ENCODE results near the gene MIER3. TPM values are rescaled to one million over a fixed set of nuclear protein-coding genes. Genes with fewer than 3 reads are reported as not detected.

Gene MIER3
- total RNA-seq, 1 donor from 2014 or later = 10.2 TPM

DNA sequence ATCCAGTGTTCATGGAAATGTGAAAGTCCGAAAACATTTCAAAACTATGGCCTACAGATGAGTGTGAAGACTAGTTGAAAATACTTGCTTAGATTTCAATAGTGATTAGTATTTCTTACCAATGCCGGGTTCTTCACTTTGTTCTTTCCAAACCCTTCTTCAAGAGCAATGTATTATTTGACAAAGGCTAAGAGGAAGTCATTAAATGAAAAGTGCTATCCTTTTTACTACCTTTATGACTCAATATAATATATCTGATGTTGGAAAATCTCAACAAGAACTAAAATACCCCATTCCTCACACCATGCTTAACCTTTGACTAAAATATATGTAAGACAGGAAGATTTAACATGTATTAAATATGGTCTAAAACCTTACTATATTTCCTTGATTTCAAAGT is 6.7 kb upstream of the MIER3 start:
- no peak for ATAC-seq

DNA sequence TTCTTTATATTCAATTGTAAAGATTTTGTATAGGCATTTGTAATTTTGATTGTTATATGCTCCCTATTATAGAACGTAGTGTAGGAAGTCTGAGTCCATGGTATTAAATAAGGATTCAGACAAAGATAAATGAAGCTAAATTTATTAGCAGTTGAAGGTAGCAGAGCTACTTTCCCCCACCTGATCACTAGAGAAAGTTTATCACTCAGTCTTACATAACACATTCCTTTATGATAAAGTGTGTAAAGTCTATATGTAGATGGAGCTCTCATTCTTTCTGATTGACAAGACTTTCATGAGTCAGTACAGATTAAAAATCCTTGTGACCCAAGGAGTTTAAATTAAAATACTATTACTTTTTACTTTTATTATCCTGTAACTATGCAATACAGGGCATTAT is 2.3 kb upstream of the MIER3 start:
- no peak for ATAC-seq

DNA sequence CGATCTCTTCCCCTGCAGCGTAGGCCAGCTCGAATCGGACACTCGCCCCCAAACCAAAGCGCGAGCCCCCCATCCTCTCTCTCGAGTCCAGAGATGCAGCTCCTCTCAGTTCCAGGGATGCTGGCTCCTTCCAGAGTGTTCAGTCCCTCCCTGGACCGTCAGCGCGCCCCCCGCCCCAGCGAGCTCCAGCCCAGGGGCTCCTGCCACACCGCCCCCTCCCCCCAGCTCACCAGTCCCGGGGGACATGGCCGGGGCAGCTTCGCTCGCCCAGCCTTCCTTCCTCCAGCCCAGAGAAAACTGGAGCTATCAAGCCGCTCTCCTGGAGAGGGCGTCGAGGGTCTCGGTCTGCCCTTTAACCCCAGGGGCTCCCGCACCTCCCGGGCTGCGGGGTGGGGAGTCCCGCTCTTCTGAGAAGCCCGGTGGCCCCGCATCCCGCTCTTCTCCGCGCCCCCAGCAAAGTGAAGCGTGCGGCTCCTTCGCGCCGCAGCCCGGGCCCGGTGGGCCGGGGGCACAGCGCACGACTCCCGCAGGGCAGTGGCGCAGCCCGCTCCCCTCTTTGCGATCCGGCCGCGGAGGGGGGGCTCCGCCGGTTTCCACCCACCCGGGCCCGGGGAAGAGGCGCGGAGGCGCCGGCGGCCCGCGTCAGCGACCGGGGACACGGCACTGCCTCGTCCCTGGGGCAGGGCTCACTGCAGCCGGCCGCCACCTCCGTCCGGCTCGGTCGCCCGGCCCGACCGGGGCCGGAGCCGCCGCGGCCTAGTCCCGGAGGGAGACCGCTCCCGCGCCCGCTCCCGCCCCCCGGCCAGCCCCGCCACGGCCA is 587 bp downstream of the MIER3 start:
- peak; percentile 61 for ATAC-seq

DNA sequence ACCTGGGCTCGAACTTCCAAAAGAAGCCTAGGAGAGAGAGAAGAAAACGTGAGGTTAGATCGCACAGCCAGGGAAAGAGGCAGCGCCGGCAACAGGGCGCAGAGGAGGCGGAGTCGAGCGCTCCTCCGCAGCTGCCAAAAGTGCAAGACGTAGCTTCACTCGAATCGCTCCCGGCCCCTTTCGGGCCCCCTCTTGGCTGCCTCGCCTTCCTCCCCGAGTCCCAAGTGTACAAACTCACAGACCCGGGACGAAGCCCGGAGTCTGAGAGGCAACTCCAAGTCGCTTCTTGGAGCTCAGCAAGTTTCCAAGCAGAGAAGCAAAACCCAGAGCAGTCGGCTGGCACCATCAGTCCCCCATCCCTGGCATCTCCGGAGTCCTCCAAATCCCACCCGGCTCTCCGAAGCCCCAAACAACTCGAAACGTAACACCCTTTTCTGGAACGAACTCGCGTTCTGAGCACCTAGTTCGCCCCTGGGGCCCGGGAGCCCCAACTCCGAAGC is 1.2 kb downstream of the MIER3 start:
- ATAC-seq = peak; percentile 65

DNA sequence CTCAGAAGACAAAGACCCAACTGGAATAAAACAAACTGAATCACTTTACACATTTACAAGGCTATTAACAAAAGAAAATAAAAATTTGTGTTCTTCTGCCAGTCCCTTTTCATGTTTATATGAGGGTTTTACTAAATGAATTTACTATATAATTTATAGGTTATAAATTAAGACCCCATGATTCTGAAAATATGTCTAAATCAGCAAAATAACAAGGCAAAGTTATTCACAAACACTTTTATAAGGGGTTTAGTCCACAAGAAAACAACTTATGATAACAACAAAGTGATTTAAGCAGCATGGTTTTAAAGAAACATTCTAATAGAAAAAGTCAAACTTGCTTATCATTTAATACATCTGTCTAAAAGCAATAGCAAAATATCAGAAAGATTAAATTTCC is 4.9 kb downstream of the MIER3 start:
- no peak for ATAC-seq

DNA sequence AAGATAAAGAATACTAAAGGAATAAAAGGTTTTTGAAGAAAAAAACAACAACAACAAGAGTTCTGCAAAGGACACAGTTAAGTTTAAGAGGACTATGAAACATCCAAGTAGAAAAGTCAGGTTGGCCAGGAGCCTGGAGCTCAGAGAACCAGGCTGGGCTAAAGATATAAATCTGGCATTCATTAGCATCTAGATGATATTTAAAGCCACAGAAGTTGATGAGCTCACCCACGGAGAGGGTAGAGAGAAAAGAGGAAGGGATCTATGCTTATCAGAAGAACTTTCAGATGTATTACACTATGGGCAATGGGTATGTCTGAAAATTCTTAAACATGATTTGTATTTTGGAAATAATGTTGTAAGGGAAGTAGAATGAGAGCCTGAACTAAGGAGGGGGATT is 9.9 kb downstream of the MIER3 start:
- ATAC-seq = no peak

DNA sequence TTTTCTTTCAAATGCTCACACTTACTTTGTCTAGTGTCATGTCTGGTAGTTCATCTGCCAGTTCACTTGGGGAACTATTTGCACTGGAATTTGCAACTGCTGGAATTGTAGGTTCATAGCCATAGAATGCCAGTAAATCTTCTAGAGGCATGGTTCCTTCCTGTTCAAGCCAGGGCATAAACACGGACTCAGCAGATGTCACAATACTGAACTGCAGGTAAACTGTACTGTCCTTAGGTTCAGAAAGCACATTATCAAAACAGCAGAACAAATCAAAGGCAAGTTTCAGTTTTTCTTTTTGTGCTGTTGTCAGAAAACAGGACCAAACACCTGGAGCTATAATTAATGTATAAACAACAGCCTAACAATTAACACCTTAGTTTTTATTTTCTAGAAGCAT is 13.1 kb downstream of the MIER3 start:
- ATAC-seq = no peak

DNA sequence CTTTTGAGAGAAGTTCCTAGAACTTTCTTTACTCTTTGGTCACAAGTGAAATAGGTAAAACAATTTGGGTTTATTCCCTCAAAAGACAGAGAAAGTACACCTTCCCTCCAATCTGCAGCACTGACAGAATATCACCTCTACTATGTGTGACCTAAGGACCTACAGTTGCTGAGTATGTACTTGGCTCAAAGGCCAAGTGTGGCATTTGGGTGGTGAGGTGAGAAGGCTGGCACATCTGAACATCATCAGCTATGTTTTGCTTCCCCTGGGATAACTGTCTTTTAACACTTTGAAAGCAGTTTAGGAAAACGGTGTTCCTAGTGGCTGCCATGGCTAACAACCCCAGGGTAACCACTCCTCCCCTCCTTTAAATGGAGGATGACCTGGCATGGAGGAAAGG is 17.6 kb downstream of the MIER3 start:
- ATAC-seq = no peak

DNA sequence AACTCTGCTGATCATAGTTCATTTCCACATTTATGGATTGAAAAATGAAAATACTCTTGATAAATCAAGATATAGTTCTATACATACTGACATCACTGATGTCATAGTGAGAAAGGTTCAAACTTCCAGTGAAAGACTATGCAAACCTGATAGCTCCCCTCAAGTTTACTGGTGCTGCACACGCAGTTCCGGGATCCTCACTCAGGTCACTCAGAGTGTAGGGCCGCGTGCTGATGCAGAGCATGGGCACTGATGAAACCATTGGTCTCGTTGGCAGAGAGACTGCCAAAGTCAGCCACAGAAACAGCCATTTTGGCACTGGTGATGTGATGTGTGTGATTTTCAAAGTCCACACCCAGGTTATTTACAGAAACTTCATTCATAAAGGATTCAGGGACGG is 29.0 kb downstream of the MIER3 start:
- ATAC-seq = no peak

DNA sequence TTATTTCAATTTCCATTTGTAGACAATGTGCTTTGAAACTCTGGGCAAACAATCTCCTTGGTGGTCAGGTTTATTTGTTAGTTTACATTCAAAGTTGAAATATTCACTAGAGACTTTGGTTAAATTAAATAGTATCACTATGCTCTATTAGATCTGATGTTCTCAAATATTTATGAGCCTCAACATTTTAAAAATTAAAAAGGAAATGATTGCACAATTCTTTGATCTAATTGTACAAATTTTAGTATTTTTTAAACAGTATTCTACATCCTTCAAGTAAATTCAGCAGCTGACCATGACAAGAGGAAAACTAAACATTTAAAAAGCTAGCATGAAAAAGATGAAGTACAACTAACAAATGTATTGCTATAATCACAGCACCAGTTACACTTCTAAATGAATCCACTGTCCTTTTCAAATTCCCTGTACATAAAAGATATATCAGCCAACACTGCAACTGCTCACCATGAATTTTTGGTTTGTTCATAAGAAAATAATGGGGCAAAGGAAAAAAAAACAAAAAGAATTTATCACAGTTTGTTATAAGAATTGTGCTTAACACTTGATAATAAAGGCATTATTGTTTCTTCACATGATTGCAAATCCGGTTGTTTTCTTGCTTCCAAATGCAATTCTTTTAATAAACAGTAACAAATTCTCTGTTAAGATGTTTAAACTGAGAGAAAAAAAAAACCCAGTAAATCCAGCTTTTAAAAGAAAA is 31.8 kb downstream of the MIER3 start:
- no peak for ATAC-seq

DNA sequence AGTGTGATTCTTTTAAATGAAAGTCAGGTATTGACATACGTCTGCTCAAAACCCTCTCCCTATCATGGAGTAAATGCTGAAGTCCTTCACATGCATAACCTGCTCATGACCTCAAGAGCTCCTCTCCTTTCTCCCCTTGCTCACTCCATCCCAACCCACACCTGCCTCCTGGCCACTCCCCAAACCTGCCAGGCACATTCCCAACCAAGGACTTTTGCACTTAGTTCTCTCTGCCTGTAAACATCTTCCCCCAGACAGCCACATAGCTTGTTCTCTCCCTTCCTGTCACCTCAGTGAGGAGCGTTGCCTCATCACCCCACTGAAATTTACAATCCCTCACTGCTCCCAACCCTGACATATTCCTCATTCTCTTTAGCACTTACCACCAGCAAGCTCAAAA is 33.9 kb downstream of the MIER3 start:
- ATAC-seq = no peak

DNA sequence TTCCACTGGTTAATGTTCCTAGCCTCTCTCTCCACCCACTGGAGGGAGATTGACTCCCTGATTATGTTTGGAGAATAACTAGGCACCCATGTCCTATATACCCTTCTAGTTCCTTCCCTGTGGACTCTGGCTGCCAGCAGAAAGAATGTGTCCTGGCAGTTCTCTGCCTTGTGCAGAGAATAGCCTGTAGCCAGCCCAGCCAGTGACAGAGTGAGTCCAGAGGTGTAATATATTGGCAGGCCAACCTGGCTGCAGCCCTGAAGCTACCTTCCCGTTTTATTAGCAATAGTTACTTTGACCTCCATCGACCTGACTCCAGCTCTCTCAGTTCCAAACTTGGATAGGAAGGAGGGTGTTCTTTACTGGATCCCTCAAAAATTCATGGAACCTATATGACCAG is 34.4 kb downstream of the MIER3 start:
- no peak for ATAC-seq

DNA sequence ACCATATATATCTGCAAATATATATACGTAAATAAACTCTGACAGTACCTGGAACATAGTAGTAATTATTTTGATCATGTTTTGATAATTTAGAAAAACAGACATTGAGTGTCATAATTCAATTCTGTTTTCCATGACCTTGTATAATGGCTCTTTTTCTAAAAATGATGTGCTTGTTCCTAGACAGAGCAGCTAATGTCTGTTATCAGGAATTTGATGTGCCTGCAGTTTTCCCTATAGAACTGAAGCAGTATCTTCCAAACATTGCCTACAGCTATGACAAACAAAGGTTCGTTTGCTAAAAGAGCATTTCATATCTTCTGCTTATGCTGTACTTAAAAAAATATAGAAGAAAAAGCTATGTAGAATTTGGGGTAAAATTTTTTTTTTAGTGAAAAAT is 37.2 kb downstream of the MIER3 start:
- no peak for ATAC-seq

DNA sequence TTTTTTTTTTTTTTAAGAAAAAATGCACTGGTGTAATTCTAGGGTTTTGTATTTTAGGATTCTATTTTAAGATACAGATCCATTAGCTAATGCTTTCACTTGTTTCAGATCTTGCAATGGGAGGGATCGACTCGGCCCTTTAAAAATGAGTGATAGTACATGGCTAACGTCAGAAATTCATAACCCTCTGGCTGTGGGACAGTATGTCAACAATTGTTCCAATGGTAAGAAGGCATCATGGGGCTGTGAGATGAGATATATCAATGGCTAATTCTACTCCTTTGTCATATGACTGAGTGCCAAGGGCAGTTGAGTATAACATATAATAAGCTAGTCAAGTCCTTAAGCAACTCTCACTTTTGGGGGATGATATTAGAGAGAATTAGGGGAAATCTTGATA is 38.2 kb downstream of the MIER3 start:
- ATAC-seq = no peak

DNA sequence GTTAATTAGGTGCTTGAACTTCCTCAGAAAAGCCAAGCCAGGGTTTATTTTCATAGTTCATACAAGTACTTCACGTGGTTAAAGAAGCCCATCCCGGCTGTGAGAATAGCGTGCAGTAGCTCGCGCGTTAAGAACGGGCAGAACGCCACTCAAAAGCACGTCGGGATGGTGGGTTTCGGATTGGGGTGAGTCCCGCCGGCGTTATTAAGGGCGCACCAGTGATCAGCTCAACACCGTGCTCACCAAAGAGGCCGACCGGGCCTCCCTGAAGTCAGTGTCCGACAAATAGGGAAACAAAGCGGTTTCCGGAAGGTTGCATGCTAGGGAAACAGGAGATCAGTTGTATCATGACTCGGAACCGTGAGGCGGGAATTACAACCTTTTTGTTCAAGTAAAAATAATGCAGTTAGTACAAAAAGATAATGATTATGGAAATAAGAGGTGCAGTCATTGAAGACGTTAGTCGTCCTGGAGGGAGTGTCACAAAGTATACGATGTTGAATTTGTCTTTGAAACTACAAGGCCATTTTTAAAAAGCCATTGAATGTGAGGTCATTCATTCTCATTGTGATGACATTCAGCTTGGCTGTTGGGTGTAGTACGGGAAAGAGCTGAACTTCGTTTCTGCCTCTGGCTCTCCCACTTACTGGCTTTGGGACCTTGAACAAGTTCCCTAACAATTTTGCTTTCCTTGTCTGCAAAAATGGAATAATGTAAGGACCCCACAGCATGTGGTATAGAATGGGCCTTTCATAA is 41.5 kb downstream of the MIER3 start:
- ATAC-seq = peak; percentile 22

DNA sequence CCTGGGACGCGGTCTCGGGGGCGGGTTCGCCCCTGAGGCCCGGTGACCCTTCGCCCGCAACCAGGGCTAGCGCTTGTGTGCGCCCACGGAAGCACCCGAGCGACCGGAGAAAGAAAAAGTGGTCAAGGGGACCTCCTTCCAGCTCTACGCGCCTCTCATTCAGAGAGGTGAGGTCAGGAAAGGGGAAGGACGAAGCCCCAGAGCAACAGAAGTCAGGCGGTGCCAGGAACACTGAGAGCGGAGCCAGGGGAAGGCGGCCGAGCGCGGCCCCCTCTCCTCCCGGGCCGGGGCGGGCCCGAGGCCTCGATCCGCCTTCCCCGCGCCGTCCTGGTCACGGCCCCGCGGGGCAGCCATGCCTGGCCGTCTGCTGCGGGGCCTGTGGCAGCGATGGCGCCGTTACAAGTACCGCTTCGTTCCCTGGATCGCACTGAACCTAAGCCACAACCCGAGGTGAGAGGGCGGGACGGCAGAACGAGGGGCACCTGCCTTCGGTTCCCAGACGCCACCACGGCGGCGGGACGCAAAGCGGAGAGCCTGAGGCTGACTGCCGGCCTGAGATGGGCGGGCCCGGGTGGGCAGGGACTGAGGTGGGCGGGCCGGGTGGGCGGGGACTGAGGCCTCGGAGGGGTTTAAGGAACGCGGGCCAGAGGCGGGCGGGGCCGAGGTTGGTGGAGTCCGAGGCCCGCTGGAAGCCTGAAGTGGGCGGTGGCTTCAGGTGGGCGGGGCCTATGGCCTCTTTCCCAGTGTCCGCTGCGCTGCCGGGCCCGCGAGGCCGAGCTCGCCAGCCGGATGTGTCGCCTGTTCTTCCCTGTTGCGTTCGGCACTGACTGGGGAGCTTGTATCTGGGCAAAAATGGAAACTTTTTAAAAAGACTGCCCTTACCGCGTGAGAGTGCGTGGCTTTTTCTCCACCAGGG is 42.4 kb downstream of the MIER3 start, which contains the start of gene SETD9:
Gene SETD9, plus strand, starts transcription at position 303 of the 916 bp plus-strand sequence. Its CDS starts 50 bp downstream, at position 353.
- ATAC-seq = peak; percentile 96

DNA sequence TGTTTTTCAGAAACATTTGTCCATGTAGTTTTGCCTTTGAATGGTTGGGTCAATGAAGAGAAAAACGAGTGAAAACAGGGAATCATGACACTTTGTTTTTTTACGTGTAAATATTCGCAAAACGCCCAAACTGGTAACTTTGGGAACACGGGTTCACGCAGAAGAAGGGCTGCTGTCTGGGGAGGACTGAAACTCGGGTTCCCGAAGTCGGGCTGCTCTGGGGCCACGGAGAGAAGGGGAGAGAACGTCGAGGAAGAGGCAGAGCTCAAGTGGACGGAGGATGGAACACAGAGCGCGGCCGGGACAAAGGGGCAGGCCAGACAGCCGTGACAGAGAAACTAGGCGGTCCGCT is 43.0 kb downstream of the MIER3 start:
- peak; percentile 50 for ATAC-seq

DNA sequence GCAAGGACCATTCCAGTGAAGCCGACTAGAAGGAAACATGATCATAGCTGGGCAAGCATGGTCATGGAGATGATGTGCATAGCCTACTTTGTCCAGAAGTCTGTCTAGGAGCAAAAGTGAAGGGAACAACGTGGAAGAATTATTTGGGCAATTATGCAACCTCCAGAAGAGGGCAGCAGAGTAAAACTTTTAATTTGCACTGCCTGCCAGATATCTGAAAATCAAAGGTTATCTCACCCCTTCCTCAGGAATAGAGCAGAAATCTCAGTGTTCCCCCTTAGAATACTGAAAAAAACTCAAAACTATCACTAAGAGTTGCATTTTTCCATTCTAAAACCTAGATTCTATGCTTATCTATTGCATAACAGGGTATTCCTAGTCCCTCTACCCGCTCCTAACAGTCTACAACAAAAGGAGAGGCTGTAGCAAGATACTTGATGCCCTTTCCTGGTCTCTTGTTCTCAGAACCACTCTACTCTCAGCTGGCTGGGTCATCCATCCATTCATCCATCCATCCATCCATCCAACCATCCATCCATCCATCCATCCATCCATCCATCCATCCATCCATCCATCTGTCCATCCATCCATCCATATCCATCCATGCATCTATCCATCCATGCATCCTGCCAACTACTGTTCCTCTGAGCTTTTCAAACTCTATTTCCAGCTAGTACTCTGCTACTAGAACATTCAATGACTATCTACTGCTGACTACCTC is 50.9 kb downstream of the MIER3 start:
- peak; percentile 71 for ATAC-seq

DNA sequence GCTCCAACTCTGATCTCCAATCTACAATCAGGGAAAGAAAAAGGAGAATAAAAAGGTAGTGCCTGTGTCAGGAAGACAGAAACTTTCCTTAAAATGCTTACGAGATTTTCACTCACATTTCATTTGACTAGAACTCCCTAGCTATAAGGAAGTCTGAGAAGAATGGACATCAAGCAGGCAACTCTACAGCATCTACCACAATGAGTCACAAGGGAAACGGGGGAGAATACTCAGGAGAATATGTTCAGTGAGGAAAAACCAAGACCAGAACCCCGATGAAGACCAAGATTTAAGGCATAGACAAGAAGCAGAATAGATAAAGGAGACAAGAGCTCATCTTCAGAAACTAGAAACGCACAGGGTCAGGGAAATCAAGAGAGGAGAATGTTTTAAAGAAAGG is 51.5 kb downstream of the MIER3 start:
- ATAC-seq = peak; percentile 27

DNA sequence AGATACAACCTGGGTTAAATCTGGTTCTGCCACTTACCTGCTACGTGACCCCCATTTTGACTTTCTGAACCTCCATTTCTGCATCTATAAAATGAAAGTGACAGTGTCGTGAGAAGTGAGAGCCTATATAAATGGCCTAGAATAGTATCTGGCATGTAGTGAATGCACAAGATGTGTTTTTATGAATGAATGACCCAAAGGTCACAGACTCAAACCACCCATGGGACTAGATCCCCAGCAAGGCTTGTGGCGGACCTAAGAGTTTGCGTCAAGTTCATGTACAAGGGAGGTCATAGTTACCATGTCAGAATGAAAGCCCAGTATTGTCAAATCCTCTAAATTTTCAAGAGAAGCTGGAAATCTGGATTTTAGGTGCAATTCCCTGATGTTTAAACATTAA is 53.7 kb downstream of the MIER3 start:
- no peak for ATAC-seq

DNA sequence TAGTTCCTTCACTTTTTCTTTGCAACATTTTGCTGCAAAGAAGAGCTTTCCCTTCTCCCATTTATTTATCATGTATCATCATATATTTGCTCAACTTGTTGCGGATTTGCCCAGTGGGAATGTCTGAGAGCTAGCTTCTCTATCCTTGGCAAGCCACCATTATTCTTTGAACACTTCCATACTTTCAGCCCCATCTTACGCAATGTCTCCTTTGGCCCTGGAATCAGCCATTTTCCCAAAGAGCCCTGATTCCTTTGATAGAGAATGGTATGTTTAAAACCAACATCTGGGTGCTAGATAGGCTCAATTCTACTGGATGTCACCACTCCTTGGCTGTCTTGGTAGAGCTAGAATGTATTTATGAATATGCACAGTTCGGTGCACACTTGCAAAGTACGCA is 55.2 kb downstream of the MIER3 start:
- no peak for ATAC-seq
